Measurements from ENCODE around the gene MCF2L2.
A peak's percentile ranks its signal among the peaks of the same experiment; 100 is the strongest.

Gene MCF2L2

GRCh38 chr3:183293966-183294365 is 134.5 kb downstream of the MCF2L2 start:
- DNase-seq (ENCODE audit: low read depth), result no peak

GRCh38 chr3:183291497-183292031 is 136.9 kb downstream of the MCF2L2 start:
- no peak for DNase-seq (ENCODE audit: low read depth)

GRCh38 chr3:183290216-183290615 is 138.2 kb downstream of the MCF2L2 start:
- DNase-seq (ENCODE audit: low read depth), result no peak

GRCh38 chr3:183288117-183288516 is 140.3 kb downstream of the MCF2L2 start:
- no peak for DNase-seq (ENCODE audit: low read depth)

- no peak for DNase-seq (ENCODE audit: low read depth)
Measured at GRCh38 chr3:183287301-183287971, 141.0 kb downstream of the MCF2L2 start.

GRCh38 chr3:183285828-183286457 is 142.5 kb downstream of the MCF2L2 start:
- peak; percentile 69 for DNase-seq (ENCODE audit: low read depth)

GRCh38 chr3:183285318-183285717 is 143.1 kb downstream of the MCF2L2 start:
- no peak for DNase-seq (ENCODE audit: low read depth)

GRCh38 chr3:183284570-183284969 is 143.8 kb downstream of the MCF2L2 start:
- no peak for DNase-seq (ENCODE audit: low read depth)

GRCh38 chr3:183283886-183284285 is 144.5 kb downstream of the MCF2L2 start:
- no peak for DNase-seq (ENCODE audit: low read depth)

GRCh38 chr3:183281126-183281797 is 147.2 kb downstream of the MCF2L2 start:
- DNase-seq (ENCODE audit: low read depth), result no peak

GRCh38 chr3:183279371-183279770 is 149.0 kb downstream of the MCF2L2 start:
- DNase-seq (ENCODE audit: low read depth), result no peak

- DNase-seq (ENCODE audit: low read depth), result no peak
Measured at GRCh38 chr3:183278479-183279088, 149.8 kb downstream of the MCF2L2 start.

GRCh38 chr3:183277260-183277659 is 151.2 kb downstream of the MCF2L2 start:
- no peak for DNase-seq (ENCODE audit: low read depth)

GRCh38 chr3:183275937-183276336 is 152.5 kb downstream of the MCF2L2 start:
- DNase-seq (ENCODE audit: low read depth), result no peak

- DNase-seq (ENCODE audit: low read depth), result no peak
Measured at GRCh38 chr3:183275418-183275817, 153.0 kb downstream of the MCF2L2 start.

- no peak for DNase-seq (ENCODE audit: low read depth)
Measured at GRCh38 chr3:183274609-183275008, 153.8 kb downstream of the MCF2L2 start.

GRCh38 chr3:183272791-183273190 is 155.6 kb downstream of the MCF2L2 start:
- DNase-seq (ENCODE audit: low read depth), result no peak

- DNase-seq (ENCODE audit: low read depth), result no peak
Measured at GRCh38 chr3:183272142-183272541, 156.3 kb downstream of the MCF2L2 start.

GRCh38 chr3:183270344-183270743 is 158.1 kb downstream of the MCF2L2 start:
- no peak for DNase-seq (ENCODE audit: low read depth)

GRCh38 chr3:183269345-183269744 is 159.1 kb downstream of the MCF2L2 start:
- DNase-seq (ENCODE audit: low read depth), result no peak

- DNase-seq (ENCODE audit: low read depth), result no peak
Measured at GRCh38 chr3:183268366-183268765, 160.1 kb downstream of the MCF2L2 start.

GRCh38 chr3:183267140-183267539 is 161.3 kb downstream of the MCF2L2 start:
- no peak for DNase-seq (ENCODE audit: low read depth)

- no peak for DNase-seq (ENCODE audit: low read depth)
Measured at GRCh38 chr3:183266454-183266853, 162.0 kb downstream of the MCF2L2 start.

Measured in HS-27A (cell line).